Testis (tissue), 3 donors: Measurements from ENCODE around the gene ITPR2. TPM values are rescaled to one million over a fixed set of nuclear protein-coding genes. Genes with fewer than 3 reads are reported as not detected.

Source experiments
- DNase-seq: peaks from one replicate; pipeline ENCODE4 v3.0.0-alpha.2; 2019
- H3K27ac ChIP-seq, 2 donors: fragments of 200-600 bp; sonication (generic); one replicate each; pipeline ENCODE4 v1.5.1; 2019
- H3K27me3 ChIP-seq: fragments of 200-600 bp; sonication (generic); one replicate; pipeline ENCODE4 v1.5.1; 2019
- H3K36me3 ChIP-seq: fragments of 200-600 bp; sonication (generic); one replicate; pipeline ENCODE4 v1.5.1; 2017; ENCODE audit warnings: low read depth; ENCODE audit errors: missing control alignments
- H3K4me1 ChIP-seq: fragments of 200-600 bp; sonication (generic); one replicate; pipeline ENCODE4 v1.5.1; 2019
- H3K4me3 ChIP-seq, 2 donors: fragments of 200-600 bp; sonication (generic); one replicate each; pipeline ENCODE4 v1.5.1; 2017 to 2019
- H3K9me3 ChIP-seq: fragments of 200-600 bp; sonication (generic); one replicate; pipeline ENCODE4 v1.5.1; 2017
- POLR2A ChIP-seq: fragments of 450-650 bp; IDR thresholded peaks from one replicate; pipeline ENCODE4 v1.6.1; 2017; ENCODE audit warnings: antibody characterized with exemption, mild to moderate bottlenecking, moderate library complexity
- WGBS, 2 donors: methylation state at CpG; one replicate each; pipeline ENCODE4 v1.1.5; 2018; 5-methylcytosine and 5-hydroxymethylcytosine counted together
- intact Hi-C: fragments of 100-400 bp; cut with DNase I; formaldehyde crosslinking; loops from one replicate; pipeline ENCODE4 v1.15.1; 2023; ENCODE audit warnings: low total_unique reads
- polyA plus RNA-seq: library from polyadenylated mRNA; stranded (reverse); fragments of 350-450 nt; fragmentation: Illumina TruSeq; extraction: RNeasy Lipid Tissue Mini Kit (QIAGEN cat#74804); gene quantifications from one replicate; pipeline ENCODE4 v1.2.3, GENCODE V29; 2014; ENCODE audit warnings: low read depth, low replicate concordance; ENCODE audit not compliant: insufficient read depth
- total RNA-seq, 2 donors: library from RNA; depleted of rRNA; stranded (reverse); fragments of >200 nt; gene quantifications; one replicate each; pipeline ENCODE4 v1.2.3, GENCODE V29; 2016
- TF ChIP-seq, protein P1 (sequence below), 3 experiments: fragments of 450-650 bp in 2 of 3; fragments of 200-600 bp in 1 of 3; sonication (generic) in 1 of 3; IDR thresholded peaks; one replicate each; pipeline ENCODE4 v1.5.1; 2016 to 2019; ENCODE audit warnings: antibody characterized with exemption in 3 of 3, mild to moderate bottlenecking in 2 of 3, moderate library complexity in 1 of 3

The ITPR2 gene
- total and polyA plus RNA-seq, 3 donors from 2014 or later = 4.9 to 60.6 (median 56.9) TPM

DNA sequence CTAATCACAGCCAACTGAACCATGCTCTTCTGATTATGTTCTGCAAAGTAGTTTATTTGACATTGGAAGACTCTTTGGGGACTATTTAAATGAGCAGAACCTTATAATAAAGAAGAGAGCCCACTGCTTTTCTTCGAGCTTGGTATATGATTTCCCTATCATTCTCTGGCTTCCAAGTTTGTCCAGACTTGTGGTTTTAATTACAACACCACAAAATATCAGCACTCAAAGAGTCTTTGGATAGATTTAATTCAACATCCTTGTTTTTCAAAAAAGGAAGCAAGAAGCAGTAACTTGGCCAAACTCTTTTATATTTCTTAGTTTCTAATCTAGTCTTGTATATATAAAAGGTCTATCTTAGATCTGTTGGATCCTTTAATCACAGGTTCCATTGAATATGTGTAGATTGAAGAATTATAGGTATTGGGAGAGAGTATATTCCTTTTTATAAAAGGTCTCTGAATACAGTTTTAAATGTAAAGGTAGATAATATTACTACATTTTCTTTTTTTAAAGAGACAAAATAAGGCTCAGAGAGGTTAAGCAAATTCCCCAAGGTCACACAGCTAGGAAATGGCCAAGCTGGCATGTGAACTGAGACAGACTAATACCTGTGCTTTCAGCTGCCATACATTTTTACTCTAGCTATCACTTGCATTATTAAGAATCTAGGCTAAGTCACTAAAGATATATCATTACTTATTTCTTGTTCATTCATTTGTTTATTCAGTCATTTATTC lies 464.8 kb downstream of the ITPR2 start:
- H3K9me3 ChIP-seq = no peaks in the 10 kb centered on the region
- TF ChIP-seq, protein P1, sequence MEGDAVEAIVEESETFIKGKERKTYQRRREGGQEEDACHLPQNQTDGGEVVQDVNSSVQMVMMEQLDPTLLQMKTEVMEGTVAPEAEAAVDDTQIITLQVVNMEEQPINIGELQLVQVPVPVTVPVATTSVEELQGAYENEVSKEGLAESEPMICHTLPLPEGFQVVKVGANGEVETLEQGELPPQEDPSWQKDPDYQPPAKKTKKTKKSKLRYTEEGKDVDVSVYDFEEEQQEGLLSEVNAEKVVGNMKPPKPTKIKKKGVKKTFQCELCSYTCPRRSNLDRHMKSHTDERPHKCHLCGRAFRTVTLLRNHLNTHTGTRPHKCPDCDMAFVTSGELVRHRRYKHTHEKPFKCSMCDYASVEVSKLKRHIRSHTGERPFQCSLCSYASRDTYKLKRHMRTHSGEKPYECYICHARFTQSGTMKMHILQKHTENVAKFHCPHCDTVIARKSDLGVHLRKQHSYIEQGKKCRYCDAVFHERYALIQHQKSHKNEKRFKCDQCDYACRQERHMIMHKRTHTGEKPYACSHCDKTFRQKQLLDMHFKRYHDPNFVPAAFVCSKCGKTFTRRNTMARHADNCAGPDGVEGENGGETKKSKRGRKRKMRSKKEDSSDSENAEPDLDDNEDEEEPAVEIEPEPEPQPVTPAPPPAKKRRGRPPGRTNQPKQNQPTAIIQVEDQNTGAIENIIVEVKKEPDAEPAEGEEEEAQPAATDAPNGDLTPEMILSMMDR (IDR thresholded peaks at IDR 0.05) = no peak
- no peak for TF ChIP-seq POLR2A
- H3K36me3 ChIP-seq = no peaks in the 10 kb centered on the region
- no peaks in the 10 kb centered on the region for H3K4me1 ChIP-seq
- H3K27ac ChIP-seq = no peak overlapping the region
- H3K4me3 ChIP-seq = no peak overlapping the region
- WGBS, 2 donors = 67 to 75% methylated on average over 1 of the region's 1 CpG
- intact Hi-C loops = no loop called here
- no peaks in the 10 kb centered on the region for H3K27me3 ChIP-seq
- no peak for DNase-seq

DNA sequence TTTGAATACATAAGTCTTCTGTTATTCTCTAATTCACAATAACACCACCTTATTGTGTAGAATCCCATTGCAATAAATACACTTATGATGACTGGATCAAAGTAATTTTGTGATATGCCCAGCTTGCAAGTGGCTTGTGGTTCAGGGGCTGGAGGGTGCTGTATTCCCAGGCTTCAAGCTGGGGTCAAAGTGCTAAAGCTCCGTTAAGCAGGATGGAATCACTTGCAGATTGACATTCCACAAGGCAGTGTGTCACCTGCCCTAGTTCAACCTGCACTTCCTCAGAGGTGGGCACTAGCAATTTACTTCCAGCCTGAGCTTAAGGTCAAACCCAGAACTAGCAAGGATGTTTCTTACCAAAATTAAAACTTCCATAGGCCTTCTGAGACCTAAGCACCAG lies 471.0 kb downstream of the ITPR2 start:
- Histone ChIP-seq H3K27me3 (no peaks in the 10 kb centered on the region), H3K4me1 (no peaks in the 10 kb centered on the region), H3K36me3 (no peaks in the 10 kb centered on the region), H3K4me3 (no peak overlapping the region), H3K9me3 (no peaks in the 10 kb centered on the region), H3K27ac (no peak overlapping the region)
- no peak for TF ChIP-seq POLR2A
- TF ChIP-seq, protein P1 (IDR thresholded peaks at IDR 0.05) = no peak
- DNase-seq = no peak
- WGBS, 2 donors = 81 to 100% methylated on average over 1 of the region's 1 CpG
- intact Hi-C loops = no loop called here

DNA sequence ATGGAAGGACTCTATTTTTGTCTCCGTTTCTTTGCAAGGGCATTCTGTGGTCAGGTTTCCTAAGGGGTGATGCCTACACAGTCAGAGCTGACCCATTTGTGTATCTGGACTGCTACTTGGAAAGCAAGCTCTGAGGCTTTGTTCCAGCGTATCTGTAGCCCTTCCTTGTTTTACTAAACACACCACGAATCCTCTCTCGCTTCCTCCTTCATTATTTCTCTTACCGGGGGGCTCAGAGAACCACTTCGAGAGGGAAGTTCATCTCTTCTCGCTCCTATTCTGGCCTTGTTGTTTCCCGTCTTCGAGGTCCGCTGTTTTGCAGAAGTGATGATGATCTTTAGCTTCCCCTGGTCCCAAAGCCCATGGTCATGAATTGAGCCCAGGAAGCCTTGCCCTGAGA lies 472.9 kb downstream of the ITPR2 start:
- H3K27me3 ChIP-seq = no peaks in the 10 kb centered on the region
- no peak overlapping the region for H3K4me3 ChIP-seq
- WGBS, 2 donors = 80 to 85% methylated on average over 10 of the region's 10 CpGs
- DNase-seq = no peak
- no peaks in the 10 kb centered on the region for H3K4me1 ChIP-seq
- TF ChIP-seq POLR2A = no peak
- TF ChIP-seq, protein P1 (IDR thresholded peaks at IDR 0.05) = no peak
- H3K27ac ChIP-seq = no peak overlapping the region
- no peaks in the 10 kb centered on the region for H3K36me3 ChIP-seq
- no peaks in the 10 kb centered on the region for H3K9me3 ChIP-seq
- intact Hi-C loops = no loop called here

DNA sequence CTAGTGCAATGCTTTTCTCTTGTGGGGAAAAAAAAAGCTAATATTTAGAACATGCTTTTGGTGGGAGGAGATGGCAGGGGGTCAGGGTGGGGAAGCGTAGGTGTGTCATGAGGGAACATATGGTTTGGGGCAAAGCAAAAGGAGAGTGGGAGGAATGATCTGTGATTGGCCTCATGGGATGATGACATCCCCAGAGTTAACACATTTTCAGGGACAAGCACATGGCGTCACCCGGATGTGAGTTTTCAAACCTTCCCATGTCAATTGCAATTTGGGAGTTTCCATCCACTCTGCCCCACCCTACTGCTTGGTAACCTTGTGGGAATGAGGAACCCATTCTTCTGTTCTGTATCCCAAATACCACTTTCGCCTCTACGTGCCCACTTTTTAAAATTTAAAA lies 473.4 kb downstream of the ITPR2 start:
- Histone ChIP-seq H3K27ac (no peak overlapping the region), H3K9me3 (no peaks in the 10 kb centered on the region), H3K36me3 (no peaks in the 10 kb centered on the region), H3K27me3 (no peaks in the 10 kb centered on the region), H3K4me3 (no peak overlapping the region), H3K4me1 (no peaks in the 10 kb centered on the region)
- 86 to 98% methylated on average over 5 of the region's 5 CpGs for WGBS, 2 donors
- intact Hi-C loops = no loop called here
- DNase-seq = no peak
- no peak for TF ChIP-seq POLR2A
- TF ChIP-seq, protein P1 (IDR thresholded peaks at IDR 0.05) = no peak

DNA sequence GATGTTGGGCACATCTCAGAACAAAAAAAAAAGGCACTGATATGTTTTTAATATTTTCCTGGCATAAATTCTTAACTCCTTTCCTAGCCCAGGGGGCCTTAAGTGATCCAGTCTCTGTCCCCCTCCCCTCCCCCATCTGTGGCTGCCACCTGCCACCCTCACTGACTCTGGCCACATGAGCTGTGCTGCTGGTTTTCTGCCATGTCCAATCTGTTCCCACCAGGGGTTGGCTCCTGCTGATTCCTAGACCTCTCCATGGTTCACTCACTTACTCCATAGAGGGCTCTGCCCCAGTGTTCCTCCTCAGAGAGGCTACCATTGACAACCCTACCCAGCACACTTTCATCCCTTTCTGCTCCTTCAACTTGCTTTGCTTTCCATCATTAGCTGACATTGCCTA lies 474.3 kb downstream of the ITPR2 start:
- no peak for TF ChIP-seq POLR2A
- TF ChIP-seq, protein P1 (IDR thresholded peaks at IDR 0.05) = no peak
- no peak overlapping the region for H3K4me3 ChIP-seq
- DNase-seq = no peak
- no peaks in the 10 kb centered on the region for H3K4me1 ChIP-seq
- no peak overlapping the region for H3K27ac ChIP-seq
- no peaks in the 10 kb centered on the region for H3K36me3 ChIP-seq
- intact Hi-C loops = no loop called here
- H3K27me3 ChIP-seq = no peaks in the 10 kb centered on the region
- no peaks in the 10 kb centered on the region for H3K9me3 ChIP-seq
